ENCODE measurements around the gene CDC25B.

CDC25B gene

GRCh38 chr20:3753501-3754275 lies 42.4 kb upstream of the CDC25B start:
- Histone ChIP-seq H3K36me3 (ENCODE audit: control insufficient read depth in 2 of 2, insufficient read depth in 2 of 2, low read length in 2 of 2) (peaks cover 0 to 10% of the 10 kb centered on the region in 2 donors), H3K4me1 (ENCODE audit: control insufficient read depth in 2 of 2, insufficient read depth in 2 of 2, low read length in 2 of 2) (peaks cover 0 to 5% of the 10 kb centered on the region in 2 donors), H3K9ac (ENCODE audit: low read depth in 1 of 2, low read length in 2 of 2) (no peak overlapping the region), H3K4me3 (ENCODE audit: low read length in 2 of 2) (no peak overlapping the region), H3K27ac (ENCODE audit: low read depth in 2 of 2, low read length in 2 of 2) (no peak overlapping the region), H3K27me3 (ENCODE audit: control insufficient read depth in 2 of 2, insufficient read depth in 2 of 2, low read length in 2 of 2) (peaks cover 0 to 8% of the 10 kb centered on the region in 2 donors), H3K9me3 (ENCODE audit: control insufficient read depth in 2 of 2, low read length in 2 of 2) (no peaks in the 10 kb centered on the region)

GRCh38 chr20:3754276-3754630 lies 41.9 kb upstream of the CDC25B start:
- Histone ChIP-seq H3K27ac (ENCODE audit: low read depth in 2 of 2, low read length in 2 of 2) (no peak overlapping the region), H3K27me3 (ENCODE audit: control insufficient read depth in 2 of 2, insufficient read depth in 2 of 2, low read length in 2 of 2) (peaks cover 0 to 7% of the 10 kb centered on the region in 2 donors), H3K9me3 (ENCODE audit: control insufficient read depth in 2 of 2, low read length in 2 of 2) (no peaks in the 10 kb centered on the region), H3K9ac (ENCODE audit: low read depth in 1 of 2, low read length in 2 of 2) (no peak overlapping the region), H3K36me3 (ENCODE audit: control insufficient read depth in 2 of 2, insufficient read depth in 2 of 2, low read length in 2 of 2) (peaks cover 0 to 10% of the 10 kb centered on the region in 2 donors), H3K4me1 (ENCODE audit: control insufficient read depth in 2 of 2, insufficient read depth in 2 of 2, low read length in 2 of 2) (peaks cover 0 to 5% of the 10 kb centered on the region in 2 donors), H3K4me3 (ENCODE audit: low read length in 2 of 2) (no peak overlapping the region)

DNA sequence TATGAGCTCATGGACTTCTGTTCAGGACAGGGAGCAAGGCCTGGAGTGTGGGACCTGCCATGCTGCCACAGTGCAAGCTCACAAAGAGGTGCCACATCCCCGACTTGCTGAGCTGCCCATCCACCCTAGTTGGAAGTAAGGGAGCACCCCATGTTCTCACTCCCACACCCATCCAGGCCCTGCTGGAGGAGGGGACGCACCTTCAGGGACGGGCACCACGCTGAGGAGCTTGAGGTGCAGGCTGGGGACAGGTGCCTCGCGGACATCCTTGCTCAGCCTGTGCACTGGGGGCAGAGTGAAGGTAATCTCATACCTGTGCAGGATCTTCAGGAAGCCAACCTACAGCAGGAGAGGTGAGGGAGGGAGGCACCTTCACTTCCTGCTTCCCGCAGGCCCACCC lies 40.8 kb upstream of the CDC25B start:
- no peak overlapping the region for H3K27ac ChIP-seq (ENCODE audit: low read depth in 2 of 2, low read length in 2 of 2)
- no peak overlapping the region for H3K9ac ChIP-seq (ENCODE audit: low read depth in 1 of 2, low read length in 2 of 2)
- H3K4me3 ChIP-seq (ENCODE audit: low read length in 2 of 2) = no peak overlapping the region
- H3K27me3 ChIP-seq (ENCODE audit: control insufficient read depth in 2 of 2, insufficient read depth in 2 of 2, low read length in 2 of 2) = peaks cover 0 to 7% of the 10 kb centered on the region in 2 donors
- no peaks in the 10 kb centered on the region for H3K9me3 ChIP-seq (ENCODE audit: control insufficient read depth in 2 of 2, low read length in 2 of 2)
- H3K36me3 ChIP-seq (ENCODE audit: control insufficient read depth in 2 of 2, insufficient read depth in 2 of 2, low read length in 2 of 2) = peaks cover 0 to 10% of the 10 kb centered on the region in 2 donors
- H3K4me1 ChIP-seq (ENCODE audit: control insufficient read depth in 2 of 2, insufficient read depth in 2 of 2, low read length in 2 of 2) = peaks cover 0 to 2% of the 10 kb centered on the region in 2 donors

GRCh38 chr20:3755814-3756480 lies 40.2 kb upstream of the CDC25B start:
- Histone ChIP-seq H3K9me3 (ENCODE audit: control insufficient read depth in 2 of 2, low read length in 2 of 2) (no peaks in the 10 kb centered on the region), H3K4me1 (ENCODE audit: control insufficient read depth in 2 of 2, insufficient read depth in 2 of 2, low read length in 2 of 2) (peaks cover 0 to 2% of the 10 kb centered on the region in 2 donors), H3K36me3 (ENCODE audit: control insufficient read depth in 2 of 2, insufficient read depth in 2 of 2, low read length in 2 of 2) (peaks cover 0 to 10% of the 10 kb centered on the region in 2 donors), H3K9ac (ENCODE audit: low read depth in 1 of 2, low read length in 2 of 2) (no peak overlapping the region), H3K27ac (ENCODE audit: low read depth in 2 of 2, low read length in 2 of 2) (no peak overlapping the region), H3K27me3 (ENCODE audit: control insufficient read depth in 2 of 2, insufficient read depth in 2 of 2, low read length in 2 of 2) (peaks cover 0 to under 1% of the 10 kb centered on the region in 2 donors), H3K4me3 (ENCODE audit: low read length in 2 of 2) (no peak overlapping the region)

DNA sequence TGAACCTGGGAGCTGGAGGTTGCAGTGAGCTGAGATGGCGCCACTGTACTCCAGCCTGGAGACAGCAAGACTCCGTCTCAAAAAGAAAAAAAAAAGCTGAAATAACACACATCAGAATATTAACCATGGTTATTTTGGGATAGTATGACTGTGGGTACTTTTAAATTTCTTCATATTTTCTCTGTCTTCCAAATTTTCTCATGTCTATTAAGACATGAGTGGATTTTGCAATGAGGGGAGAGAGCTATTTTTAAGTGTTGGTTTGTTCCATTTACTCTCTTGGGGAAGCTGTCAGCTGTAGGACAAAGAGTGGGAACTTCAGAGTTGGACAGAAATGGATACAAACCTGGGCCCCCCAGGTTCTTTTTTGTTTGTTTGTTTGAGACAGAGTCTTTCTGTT lies 38.8 kb upstream of the CDC25B start:
- Histone ChIP-seq H3K4me1 (ENCODE audit: control insufficient read depth in 2 of 2, insufficient read depth in 2 of 2, low read length in 2 of 2) (no peaks in the 10 kb centered on the region), H3K27me3 (ENCODE audit: control insufficient read depth in 2 of 2, insufficient read depth in 2 of 2, low read length in 2 of 2) (no peaks in the 10 kb centered on the region), H3K4me3 (ENCODE audit: low read length in 2 of 2) (no peak overlapping the region), H3K36me3 (ENCODE audit: control insufficient read depth in 2 of 2, insufficient read depth in 2 of 2, low read length in 2 of 2) (peaks cover 0 to 10% of the 10 kb centered on the region in 2 donors), H3K9ac (ENCODE audit: low read depth in 1 of 2, low read length in 2 of 2) (no peak overlapping the region), H3K9me3 (ENCODE audit: control insufficient read depth in 2 of 2, low read length in 2 of 2) (no peaks in the 10 kb centered on the region), H3K27ac (ENCODE audit: low read depth in 2 of 2, low read length in 2 of 2) (no peak overlapping the region)

GRCh38 chr20:3758566-3758965 lies 37.5 kb upstream of the CDC25B start:
- Histone ChIP-seq H3K27ac (ENCODE audit: low read depth in 2 of 2, low read length in 2 of 2) (no peak overlapping the region), H3K9ac (ENCODE audit: low read depth in 1 of 2, low read length in 2 of 2) (no peak overlapping the region), H3K9me3 (ENCODE audit: control insufficient read depth in 2 of 2, low read length in 2 of 2) (no peaks in the 10 kb centered on the region), H3K4me1 (ENCODE audit: control insufficient read depth in 2 of 2, insufficient read depth in 2 of 2, low read length in 2 of 2) (peaks cover 0 to under 1% of the 10 kb centered on the region in 2 donors), H3K27me3 (ENCODE audit: control insufficient read depth in 2 of 2, insufficient read depth in 2 of 2, low read length in 2 of 2) (no peaks in the 10 kb centered on the region), H3K4me3 (ENCODE audit: low read length in 2 of 2) (no peak overlapping the region), H3K36me3 (ENCODE audit: control insufficient read depth in 2 of 2, insufficient read depth in 2 of 2, low read length in 2 of 2) (peaks cover 0 to 10% of the 10 kb centered on the region in 2 donors)

DNA sequence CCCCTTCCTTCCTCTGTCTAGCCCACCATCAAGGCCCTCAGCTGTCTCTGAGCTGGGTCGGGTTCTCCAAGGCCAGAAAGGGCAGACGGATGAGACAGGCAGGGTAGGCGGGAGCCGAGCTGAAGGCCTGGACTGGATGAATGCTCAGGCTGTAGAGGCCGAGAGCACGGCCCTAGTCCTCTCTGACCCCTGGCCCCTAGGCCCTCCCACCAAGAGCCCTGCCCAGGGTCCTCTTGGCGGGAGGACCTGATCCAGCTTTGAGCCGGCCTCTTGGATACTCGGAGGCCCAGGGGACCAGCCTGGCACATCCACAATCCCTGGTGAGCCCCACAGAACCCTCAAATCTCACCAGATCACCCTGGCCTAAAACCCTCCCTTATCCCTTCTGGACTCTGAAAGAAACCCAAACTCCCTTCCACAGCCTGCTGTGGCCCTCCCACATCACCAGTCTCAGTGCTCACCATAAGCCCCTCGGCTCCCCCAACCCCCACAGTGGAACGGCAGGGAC lies 36.7 kb upstream of the CDC25B start:
- H3K9ac ChIP-seq (ENCODE audit: low read depth in 1 of 2, low read length in 2 of 2) = no peak overlapping the region
- no peaks in the 10 kb centered on the region for H3K27me3 ChIP-seq (ENCODE audit: control insufficient read depth in 2 of 2, insufficient read depth in 2 of 2, low read length in 2 of 2)
- peaks cover 0 to 4% of the 10 kb centered on the region in 2 donors for H3K4me1 ChIP-seq (ENCODE audit: control insufficient read depth in 2 of 2, insufficient read depth in 2 of 2, low read length in 2 of 2)
- H3K4me3 ChIP-seq (ENCODE audit: low read length in 2 of 2) = no peak overlapping the region
- H3K27ac ChIP-seq (ENCODE audit: low read depth in 2 of 2, low read length in 2 of 2) = no peak overlapping the region
- peaks cover 0 to 10% of the 10 kb centered on the region in 2 donors for H3K36me3 ChIP-seq (ENCODE audit: control insufficient read depth in 2 of 2, insufficient read depth in 2 of 2, low read length in 2 of 2)
- H3K9me3 ChIP-seq (ENCODE audit: control insufficient read depth in 2 of 2, low read length in 2 of 2) = no peaks in the 10 kb centered on the region

- Histone ChIP-seq H3K27ac (ENCODE audit: low read depth in 2 of 2, low read length in 2 of 2) (no peak overlapping the region), H3K9ac (ENCODE audit: low read depth in 1 of 2, low read length in 2 of 2) (no peak overlapping the region), H3K4me3 (ENCODE audit: low read length in 2 of 2) (no peak overlapping the region), H3K27me3 (ENCODE audit: control insufficient read depth in 2 of 2, insufficient read depth in 2 of 2, low read length in 2 of 2) (no peaks in the 10 kb centered on the region), H3K4me1 (ENCODE audit: control insufficient read depth in 2 of 2, insufficient read depth in 2 of 2, low read length in 2 of 2) (peaks cover 0 to 4% of the 10 kb centered on the region in 2 donors), H3K36me3 (ENCODE audit: control insufficient read depth in 2 of 2, insufficient read depth in 2 of 2, low read length in 2 of 2) (peaks cover 0 to 9% of the 10 kb centered on the region in 2 donors), H3K9me3 (ENCODE audit: control insufficient read depth in 2 of 2, low read length in 2 of 2) (no peaks in the 10 kb centered on the region)
These were observed 36.2 kb upstream of the CDC25B start for GRCh38 chr20:3759884-3760283.

GRCh38 chr20:3760655-3761348 lies 35.3 kb upstream of the CDC25B start:
- Histone ChIP-seq H3K27ac (ENCODE audit: low read depth in 2 of 2, low read length in 2 of 2) (no peak overlapping the region), H3K9ac (ENCODE audit: low read depth in 1 of 2, low read length in 2 of 2) (no peak overlapping the region), H3K4me1 (ENCODE audit: control insufficient read depth in 2 of 2, insufficient read depth in 2 of 2, low read length in 2 of 2) (peaks cover 0 to 4% of the 10 kb centered on the region in 2 donors), H3K36me3 (ENCODE audit: control insufficient read depth in 2 of 2, insufficient read depth in 2 of 2, low read length in 2 of 2) (peaks cover 0 to 6% of the 10 kb centered on the region in 2 donors), H3K27me3 (ENCODE audit: control insufficient read depth in 2 of 2, insufficient read depth in 2 of 2, low read length in 2 of 2) (no peaks in the 10 kb centered on the region), H3K4me3 (ENCODE audit: low read length in 2 of 2) (no peak overlapping the region), H3K9me3 (ENCODE audit: control insufficient read depth in 2 of 2, low read length in 2 of 2) (no peaks in the 10 kb centered on the region)

Data from mucosa of rectum (tissue), 2 donors.